ENCODE data around the gene SMIM1. TPM values are rescaled to one million over a fixed set of nuclear protein-coding genes. Genes with fewer than 3 reads are reported as not detected.

SMIM1 gene
- total RNA-seq, 4 donors from 2014 or later: 1.5 to 5.3 TPM; not detected in 2

DNA sequence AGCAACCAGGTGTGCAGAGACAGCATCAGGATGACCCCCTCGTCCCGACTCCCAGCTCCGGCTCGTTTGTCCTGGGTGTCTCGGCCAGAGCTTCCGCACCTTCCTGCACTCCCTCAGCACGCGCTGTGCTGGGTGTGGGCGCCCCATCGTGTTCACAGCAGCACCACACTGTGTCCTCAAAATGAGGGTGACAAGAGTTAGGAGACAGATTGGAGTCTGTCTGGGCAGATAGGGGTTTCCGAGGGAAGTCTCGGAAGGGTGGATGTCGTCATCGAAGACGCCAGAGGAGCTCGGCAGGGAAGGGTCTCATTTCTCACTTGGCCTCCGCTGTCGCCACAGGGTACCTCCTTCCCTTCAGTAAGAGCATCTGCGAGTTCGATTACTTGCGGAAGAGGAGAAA, 16.2 kb upstream of the SMIM1 start:
- no peaks in the 10 kb centered on the region for H3K36me3 ChIP-seq
- H3K9me3 ChIP-seq: no peaks in the 10 kb centered on the region
- TF ChIP-seq, protein P1, sequence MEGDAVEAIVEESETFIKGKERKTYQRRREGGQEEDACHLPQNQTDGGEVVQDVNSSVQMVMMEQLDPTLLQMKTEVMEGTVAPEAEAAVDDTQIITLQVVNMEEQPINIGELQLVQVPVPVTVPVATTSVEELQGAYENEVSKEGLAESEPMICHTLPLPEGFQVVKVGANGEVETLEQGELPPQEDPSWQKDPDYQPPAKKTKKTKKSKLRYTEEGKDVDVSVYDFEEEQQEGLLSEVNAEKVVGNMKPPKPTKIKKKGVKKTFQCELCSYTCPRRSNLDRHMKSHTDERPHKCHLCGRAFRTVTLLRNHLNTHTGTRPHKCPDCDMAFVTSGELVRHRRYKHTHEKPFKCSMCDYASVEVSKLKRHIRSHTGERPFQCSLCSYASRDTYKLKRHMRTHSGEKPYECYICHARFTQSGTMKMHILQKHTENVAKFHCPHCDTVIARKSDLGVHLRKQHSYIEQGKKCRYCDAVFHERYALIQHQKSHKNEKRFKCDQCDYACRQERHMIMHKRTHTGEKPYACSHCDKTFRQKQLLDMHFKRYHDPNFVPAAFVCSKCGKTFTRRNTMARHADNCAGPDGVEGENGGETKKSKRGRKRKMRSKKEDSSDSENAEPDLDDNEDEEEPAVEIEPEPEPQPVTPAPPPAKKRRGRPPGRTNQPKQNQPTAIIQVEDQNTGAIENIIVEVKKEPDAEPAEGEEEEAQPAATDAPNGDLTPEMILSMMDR (IDR thresholded peaks at IDR 0.05): no peak
- no peak for TF ChIP-seq POLR2A (IDR thresholded peaks at IDR 0.05)
- no peak overlapping the region for H3K27ac ChIP-seq
- H3K4me1 ChIP-seq: no peaks in the 10 kb centered on the region
- intact Hi-C loops (cut with DNase I): no loop called here
- H3K27me3 ChIP-seq: peaks cover 0 to 72% (median 0%) of the 10 kb centered on the region in 4 donors
- 81 to 82% methylated on average over 14 to 18 of the region's 21 CpGs for WGBS, 2 donors
- no peak overlapping the region for H3K4me3 ChIP-seq
- no peak for DNase-seq

DNA sequence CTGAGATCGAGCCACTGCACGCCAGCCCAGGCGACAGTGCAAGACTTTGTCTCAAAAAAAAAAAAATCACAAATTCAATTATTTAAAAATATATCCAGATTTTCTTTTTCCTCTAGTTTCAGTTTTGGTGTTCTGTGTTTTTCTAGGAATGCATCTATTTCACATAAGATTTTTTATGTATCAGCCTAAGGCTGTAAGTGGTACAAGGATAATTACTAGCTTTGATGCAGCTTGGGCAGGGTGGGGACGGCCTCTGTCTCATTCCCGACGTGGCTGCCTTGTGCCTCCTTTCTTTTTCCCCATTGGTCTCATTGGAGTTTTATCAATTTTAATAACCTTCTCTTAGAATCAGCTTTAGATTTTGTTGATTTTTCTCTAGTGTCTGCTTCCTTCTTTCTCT, 13.4 kb upstream of the SMIM1 start:
- no peak for DNase-seq
- no peak for TF ChIP-seq POLR2A (IDR thresholded peaks at IDR 0.05)
- TF ChIP-seq, protein P1 (IDR thresholded peaks at IDR 0.05): no peak
- WGBS, 2 donors: 71 to 78% methylated on average over 6 of the region's 6 CpGs
- no peaks in the 10 kb centered on the region for H3K9me3 ChIP-seq
- no peaks in the 10 kb centered on the region for H3K4me1 ChIP-seq
- no peak overlapping the region for H3K27ac ChIP-seq
- intact Hi-C loops (cut with DNase I): no loop called here
- H3K36me3 ChIP-seq: no peaks in the 10 kb centered on the region
- peaks cover 0 to 81% (median 0%) of the 10 kb centered on the region in 4 donors for H3K27me3 ChIP-seq
- no peak overlapping the region for H3K4me3 ChIP-seq

DNA sequence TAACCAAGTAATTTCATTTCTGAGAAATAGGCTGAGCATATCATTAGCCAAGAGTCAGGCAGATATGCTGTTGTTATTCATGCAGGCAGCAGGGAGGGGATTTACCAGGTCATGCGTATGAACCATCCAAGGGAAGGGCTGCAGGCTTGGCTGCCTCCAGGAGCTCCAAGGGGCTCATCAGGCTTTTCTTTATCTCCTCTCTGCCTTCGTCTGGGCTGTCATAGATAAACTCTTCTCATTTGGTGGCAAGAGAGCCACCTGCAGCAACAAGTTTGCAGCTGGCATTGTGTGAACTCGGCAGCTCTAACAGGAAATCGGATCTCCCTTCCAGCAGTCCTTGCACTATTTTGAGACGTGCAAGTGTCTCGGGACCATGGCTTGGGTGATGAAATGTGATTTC, 12.8 kb upstream of the SMIM1 start:
- Histone ChIP-seq H3K4me1 (no peaks in the 10 kb centered on the region), H3K4me3 (no peak overlapping the region), H3K36me3 (no peaks in the 10 kb centered on the region), H3K9me3 (no peaks in the 10 kb centered on the region), H3K27me3 (peaks cover 0 to 75% (median 0%) of the 10 kb centered on the region in 4 donors), H3K27ac (no peak overlapping the region)
- TF ChIP-seq, protein P1 (IDR thresholded peaks at IDR 0.05): no peak
- TF ChIP-seq POLR2A (IDR thresholded peaks at IDR 0.05): no peak
- intact Hi-C loops (cut with DNase I): no loop called here
- DNase-seq: no peak
- WGBS, 2 donors: 45 to 55% methylated on average over 6 of the region's 6 CpGs

GRCh38 chr1:3761296-3762010, 11.1 kb upstream of the SMIM1 start:
- 68 to 85% methylated on average over 6 to 11 of the region's 17 CpGs for WGBS, 2 donors
- no peaks in the 10 kb centered on the region for H3K36me3 ChIP-seq
- TF ChIP-seq, protein P1 (IDR thresholded peaks at IDR 0.05): no peak
- TF ChIP-seq POLR2A (IDR thresholded peaks at IDR 0.05): no peak
- no peaks in the 10 kb centered on the region for H3K9me3 ChIP-seq
- no peak for DNase-seq
- H3K4me3 ChIP-seq: no peak overlapping the region
- no peaks in the 10 kb centered on the region for H3K4me1 ChIP-seq
- intact Hi-C loops (cut with DNase I): no loop called here
- H3K27me3 ChIP-seq: peaks cover 0 to 59% (median 0%) of the 10 kb centered on the region in 4 donors
- H3K27ac ChIP-seq: no peak overlapping the region

- no peak for TF ChIP-seq POLR2A (IDR thresholded peaks at IDR 0.05)
- TF ChIP-seq, protein P1 (IDR thresholded peaks at IDR 0.05): no peak
- Histone ChIP-seq H3K4me1 (no peaks in the 10 kb centered on the region), H3K27me3 (peaks cover 0 to 63% (median 0%) of the 10 kb centered on the region in 4 donors), H3K4me3 (no peak overlapping the region), H3K9me3 (no peaks in the 10 kb centered on the region), H3K27ac (no peak overlapping the region), H3K36me3 (no peaks in the 10 kb centered on the region)
- no peak for DNase-seq
- 83% methylated on average over 4 of the region's 15 CpGs; no CpG with 5 or more reads in 1 of the 2 donors for WGBS, 2 donors
- intact Hi-C loops (cut with DNase I): no loop called here
Measured at GRCh38 chr1:3762151-3762872, 10.2 kb upstream of the SMIM1 start.
